Liver (tissue), 3 donors: Measurements from ENCODE around the gene DMAC1.

ENCODE experiments used
- ATF3 ChIP-seq: IDR thresholded peaks from 2 replicates; pipeline ENCODE4 v1.6.1; 2016; ENCODE audit warnings: antibody characterized with exemption
- EGR1 ChIP-seq, 2 donors: IDR thresholded peaks; 2 replicates each; pipeline ENCODE4 v1.6.1; 2016 to 2018; ENCODE audit warnings: antibody characterized with exemption in 2 of 2, low read depth in 2 of 2
- GABPA ChIP-seq, 2 donors: IDR thresholded peaks in 1 of 2; conservative IDR thresholded peaks in 1 of 2; 2 replicates each; pipeline ENCODE4 v1.6.1; 2016; ENCODE audit warnings: antibody characterized with exemption in 2 of 2, mild to moderate bottlenecking in 1 of 2, moderate library complexity in 1 of 2
- TAF1 ChIP-seq: conservative IDR thresholded peaks from 2 replicates; pipeline ENCODE4 v1.6.1; 2016; ENCODE audit warnings: antibody characterized with exemption, mild to moderate bottlenecking
- TF ChIP-seq, protein P1 (sequence below): fragments of 150-350 bp; IDR thresholded peaks from 2 replicates; pipeline ENCODE4 v1.5.1; 2017; ENCODE audit warnings: improper control_type of control experiment, low read depth, low read length; ENCODE audit not compliant: missing input control
- donor health status: healthy.
- donor health status: healthy.

DNA sequence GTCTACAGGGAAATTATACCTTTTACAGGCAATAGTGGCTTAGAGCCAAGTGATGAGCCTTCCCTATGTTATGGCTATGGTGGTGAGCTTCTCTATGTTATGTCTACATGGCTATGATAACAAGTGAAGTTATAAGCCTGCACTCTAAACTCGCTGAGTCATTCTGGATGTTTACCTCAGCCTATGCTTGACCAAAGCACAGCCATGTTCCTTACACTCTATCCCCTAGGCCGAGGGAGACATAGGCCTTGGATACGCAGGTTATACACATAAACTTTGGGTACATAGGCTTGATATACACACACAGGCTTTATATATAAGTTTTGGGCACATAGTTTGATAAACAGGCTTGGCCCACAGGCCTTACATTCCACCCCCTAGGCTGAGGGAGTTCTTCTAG is 13.8 kb downstream of the DMAC1 start:
- TF ChIP-seq TAF1 = no peak
- TF ChIP-seq, protein P1, sequence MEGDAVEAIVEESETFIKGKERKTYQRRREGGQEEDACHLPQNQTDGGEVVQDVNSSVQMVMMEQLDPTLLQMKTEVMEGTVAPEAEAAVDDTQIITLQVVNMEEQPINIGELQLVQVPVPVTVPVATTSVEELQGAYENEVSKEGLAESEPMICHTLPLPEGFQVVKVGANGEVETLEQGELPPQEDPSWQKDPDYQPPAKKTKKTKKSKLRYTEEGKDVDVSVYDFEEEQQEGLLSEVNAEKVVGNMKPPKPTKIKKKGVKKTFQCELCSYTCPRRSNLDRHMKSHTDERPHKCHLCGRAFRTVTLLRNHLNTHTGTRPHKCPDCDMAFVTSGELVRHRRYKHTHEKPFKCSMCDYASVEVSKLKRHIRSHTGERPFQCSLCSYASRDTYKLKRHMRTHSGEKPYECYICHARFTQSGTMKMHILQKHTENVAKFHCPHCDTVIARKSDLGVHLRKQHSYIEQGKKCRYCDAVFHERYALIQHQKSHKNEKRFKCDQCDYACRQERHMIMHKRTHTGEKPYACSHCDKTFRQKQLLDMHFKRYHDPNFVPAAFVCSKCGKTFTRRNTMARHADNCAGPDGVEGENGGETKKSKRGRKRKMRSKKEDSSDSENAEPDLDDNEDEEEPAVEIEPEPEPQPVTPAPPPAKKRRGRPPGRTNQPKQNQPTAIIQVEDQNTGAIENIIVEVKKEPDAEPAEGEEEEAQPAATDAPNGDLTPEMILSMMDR = no peak
- no peak for TF ChIP-seq EGR1 (IDR thresholded peaks at IDR 0.05; ENCODE audit: low read depth in 2 of 2)
- TF ChIP-seq ATF3 = no peak
- TF ChIP-seq GABPA (IDR thresholded peaks at IDR 0.05 in 1 of 2, conservative IDR thresholded peaks at IDR 0.05 in 1 of 2) = no peak
